G401 (cell line): ENCODE results near the gene A3GALT2. TPM values are rescaled to one million over a fixed set of nuclear protein-coding genes. Genes with fewer than 3 reads are reported as not detected.

Experiments
- DNase-seq: peaks from one replicate; pipeline ENCODE4 v3.0.0-alpha.2; 2015; ENCODE audit warnings: low spot score
- in situ Hi-C: cut with HindIII; loops from 2 replicates; pipeline ENCODE4 v1.10.0; 2016; ENCODE audit warnings: low sequenced_read_pairs, mixed read lengths
- total RNA-seq: library from RNA; depleted of rRNA; stranded (reverse); fragments of >200 nt; shearing (Covaris generic); gene quantifications from 2 replicates; pipeline ENCODE4 v1.2.3, GENCODE V29; 2014; rRNA removed

A3GALT2 gene
- total RNA-seq, 1 experiment from 2014 or later, result not detected

DNA sequence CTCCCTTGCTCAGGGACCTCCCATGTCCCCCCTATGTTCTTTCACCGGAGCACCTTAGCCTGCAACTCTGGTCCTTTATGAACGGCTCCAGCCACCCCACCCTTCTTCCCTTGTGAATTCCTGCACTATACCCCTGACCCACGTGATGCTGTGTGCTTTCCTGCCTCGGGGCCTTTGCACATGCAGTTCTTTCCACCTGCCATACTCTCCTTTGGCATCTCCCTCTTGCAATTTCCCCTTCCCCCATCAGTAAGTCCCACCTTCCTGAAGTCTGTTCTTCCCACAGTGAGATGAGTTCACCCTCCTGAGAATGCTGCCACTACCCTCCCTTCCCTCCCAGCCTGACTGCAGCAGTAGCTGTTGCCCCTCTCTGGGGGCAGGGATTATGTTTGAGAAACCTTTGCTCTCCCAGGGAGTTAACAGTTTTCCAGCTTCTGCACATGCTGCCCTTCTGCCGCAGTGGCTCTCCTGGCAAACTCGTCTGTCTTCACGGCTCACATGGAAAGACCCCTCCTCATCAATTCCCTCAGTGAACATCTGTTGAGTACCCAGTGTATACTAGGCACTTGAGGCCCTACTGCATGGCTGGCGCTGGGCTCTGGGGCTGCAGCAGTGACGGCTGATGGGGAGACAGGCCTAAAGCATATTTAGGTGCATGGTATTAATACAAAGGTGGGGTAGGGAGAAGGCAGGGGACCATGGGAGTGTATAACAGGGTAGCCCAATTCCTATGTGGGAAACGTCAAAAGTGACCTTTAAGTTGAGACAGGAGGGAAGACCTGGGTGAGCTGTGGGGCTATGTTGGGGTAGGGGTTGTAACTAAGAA lies 54.9 kb downstream of the A3GALT2 start:
- in situ Hi-C loops, result no loop called here
- DNase-seq, result no peak

DNA sequence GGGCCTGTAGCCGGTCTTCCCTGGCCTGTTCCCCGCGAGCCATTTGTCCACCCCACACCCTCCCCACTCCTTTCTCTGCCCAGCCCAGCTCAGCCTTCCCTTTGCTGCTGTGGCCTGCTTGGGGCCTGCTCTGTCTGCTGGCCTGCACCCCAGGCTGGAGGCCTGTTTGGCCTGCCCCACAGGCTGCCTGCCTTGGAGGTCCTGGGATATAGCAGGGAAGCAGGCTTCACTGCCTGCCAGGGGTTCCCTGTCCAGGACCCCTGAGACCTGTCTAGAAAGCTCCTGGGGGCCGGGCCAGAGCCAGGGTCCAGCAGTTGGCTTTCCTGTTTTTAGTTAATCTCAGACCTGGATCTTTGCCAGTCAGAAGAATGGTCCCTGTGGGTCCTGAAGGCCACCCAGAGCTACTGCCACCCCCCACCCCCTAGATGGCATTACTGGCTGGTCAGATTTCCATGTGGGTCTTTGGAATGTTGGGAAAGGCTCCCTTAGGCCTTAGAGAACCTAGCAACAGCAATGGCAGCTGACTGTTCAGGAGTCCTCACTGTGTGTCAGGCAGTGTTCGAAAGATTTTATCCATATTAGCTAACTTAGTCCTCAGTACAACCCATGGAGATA lies 56.9 kb downstream of the A3GALT2 start:
- in situ Hi-C loops, result no loop called here

DNA sequence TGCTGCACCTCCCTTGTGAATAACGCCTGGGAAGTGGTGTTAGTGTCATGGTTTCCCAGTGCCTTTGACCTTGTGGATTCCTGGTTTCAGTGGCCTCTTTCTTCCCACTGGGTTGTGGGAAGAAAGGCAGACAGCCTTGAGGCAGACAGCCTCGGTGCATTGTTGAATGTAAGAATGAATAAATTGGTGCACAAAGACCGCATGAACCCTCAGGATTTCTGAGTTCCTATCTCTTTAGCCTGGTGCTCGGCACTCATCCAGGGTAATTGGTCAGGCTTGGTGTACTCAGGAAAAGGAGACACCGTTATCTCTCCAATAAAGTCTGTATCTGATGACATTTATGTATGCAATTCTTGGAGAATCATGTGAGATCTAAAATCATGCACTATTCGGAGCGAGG lies 59.6 kb downstream of the A3GALT2 start:
- in situ Hi-C loops, result no loop called here
- no peak for DNase-seq

More for the DNA sequence above, 56.9 kb downstream of the A3GALT2 start:
- DNase-seq, result no peak

DNA sequence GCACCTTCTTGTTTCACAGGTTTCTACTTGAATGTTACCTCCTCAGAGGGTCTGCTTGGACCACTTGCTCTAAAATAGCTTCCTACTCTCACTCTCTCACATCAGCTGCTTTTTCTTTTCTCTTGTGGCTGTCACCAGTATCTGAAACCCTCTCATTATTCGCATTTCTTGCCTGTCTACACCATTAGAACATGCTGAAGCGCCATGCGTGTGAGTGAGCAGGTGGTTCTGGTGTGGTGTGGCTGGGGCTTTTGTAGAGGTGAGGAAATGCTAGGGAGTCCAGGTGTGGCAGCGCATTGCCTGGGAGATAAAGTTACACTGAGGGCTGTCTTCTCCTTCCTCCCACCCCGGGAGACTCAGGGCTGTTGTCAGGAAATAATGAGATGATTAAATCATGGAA lies 60.5 kb downstream of the A3GALT2 start:
- in situ Hi-C loops, result no loop called here

DNA sequence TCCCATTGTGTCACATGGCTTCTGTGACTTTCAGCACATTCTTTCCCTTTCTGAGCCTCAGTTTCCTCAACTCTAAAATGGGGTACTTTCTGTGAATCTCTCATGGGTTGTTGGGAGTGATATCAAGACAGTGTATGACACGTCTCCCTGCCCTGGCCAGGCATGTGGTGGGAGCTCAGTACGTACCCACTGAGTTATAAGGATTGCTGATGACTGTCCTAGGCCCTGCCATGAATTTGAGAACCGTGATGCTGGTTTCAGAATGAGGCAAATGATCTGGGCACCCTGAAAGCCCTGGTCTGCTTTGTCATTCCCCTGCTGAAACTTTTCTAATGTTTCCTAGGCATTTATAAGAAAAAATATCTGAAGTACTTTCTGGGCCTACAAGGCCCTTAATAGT lies 61.0 kb downstream of the A3GALT2 start:
- no peak for DNase-seq
- in situ Hi-C loops, result no loop called here

More for the DNA sequence above, 60.5 kb downstream of the A3GALT2 start:
- DNase-seq, result no peak

DNA sequence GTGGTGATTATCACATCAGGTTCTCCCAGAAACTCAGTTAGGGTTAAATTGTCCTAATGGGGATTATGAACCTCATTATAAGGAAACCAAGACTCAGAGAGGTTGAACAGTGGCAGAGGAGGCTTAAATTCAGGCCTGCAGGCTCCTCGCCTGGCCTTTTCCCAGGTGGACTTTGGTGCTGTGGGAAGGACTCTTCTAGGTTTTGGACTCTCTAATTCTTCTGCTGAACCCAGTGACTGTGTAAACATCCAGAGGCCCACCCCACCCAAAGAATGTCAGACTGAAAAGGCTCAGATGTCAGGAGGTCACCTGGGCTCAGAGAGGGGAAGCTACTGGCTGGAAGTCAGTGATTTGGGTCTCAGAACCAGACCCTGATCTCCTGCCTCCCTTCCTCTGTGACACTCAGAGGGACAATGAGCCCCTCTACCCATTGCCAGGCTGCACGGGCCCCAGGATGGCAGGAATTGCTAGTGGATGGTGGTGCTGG lies 62.1 kb downstream of the A3GALT2 start:
- in situ Hi-C loops, result no loop called here
- DNase-seq, result no peak

DNA sequence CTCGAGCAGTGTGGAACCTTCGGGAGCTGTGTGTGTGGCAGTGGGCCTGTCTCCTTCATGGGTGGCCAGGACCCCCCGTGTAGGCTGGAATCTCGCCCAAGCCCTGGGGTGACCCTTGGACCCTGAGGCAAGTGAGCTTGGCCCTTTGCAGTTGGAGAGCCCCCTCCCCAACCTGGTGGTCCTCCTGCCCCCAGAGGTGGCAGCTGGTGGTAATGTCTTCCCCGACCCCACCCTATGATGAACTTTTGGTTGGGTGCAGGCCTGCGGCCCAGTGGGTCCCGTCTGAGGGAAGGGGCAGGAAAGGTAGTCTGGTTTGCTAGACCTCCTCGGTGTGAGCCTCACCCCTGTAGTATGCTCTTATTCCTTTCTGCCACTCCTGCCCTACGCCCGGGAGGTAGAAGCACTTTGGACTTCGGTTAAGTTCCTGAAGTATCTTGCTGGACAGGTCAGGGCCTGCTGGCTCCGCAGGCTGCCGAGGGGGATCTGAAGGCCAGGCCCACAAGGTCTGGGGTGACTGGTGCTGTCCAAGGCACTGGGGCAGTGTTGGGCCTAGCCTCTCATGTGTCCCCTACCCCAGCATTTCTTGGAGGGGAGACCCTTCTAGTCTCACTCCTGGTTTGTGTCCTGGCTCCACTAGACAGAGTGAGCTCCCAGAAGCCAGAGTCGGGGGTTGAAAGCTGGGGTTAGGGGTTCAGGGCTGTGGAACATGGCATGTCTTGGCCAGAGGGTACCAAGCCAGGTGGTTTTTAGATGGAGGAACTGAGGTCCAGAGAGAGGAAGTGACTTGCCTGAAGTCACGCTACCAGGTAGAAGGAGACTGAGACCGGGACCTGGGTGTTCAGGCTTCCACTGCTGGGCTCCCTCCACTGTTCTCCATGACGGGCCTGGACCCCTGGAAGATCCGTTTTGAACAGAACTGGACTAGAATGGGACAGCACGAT lies 62.9 kb downstream of the A3GALT2 start:
- in situ Hi-C loops, result no loop called here
- no peak for DNase-seq

DNA sequence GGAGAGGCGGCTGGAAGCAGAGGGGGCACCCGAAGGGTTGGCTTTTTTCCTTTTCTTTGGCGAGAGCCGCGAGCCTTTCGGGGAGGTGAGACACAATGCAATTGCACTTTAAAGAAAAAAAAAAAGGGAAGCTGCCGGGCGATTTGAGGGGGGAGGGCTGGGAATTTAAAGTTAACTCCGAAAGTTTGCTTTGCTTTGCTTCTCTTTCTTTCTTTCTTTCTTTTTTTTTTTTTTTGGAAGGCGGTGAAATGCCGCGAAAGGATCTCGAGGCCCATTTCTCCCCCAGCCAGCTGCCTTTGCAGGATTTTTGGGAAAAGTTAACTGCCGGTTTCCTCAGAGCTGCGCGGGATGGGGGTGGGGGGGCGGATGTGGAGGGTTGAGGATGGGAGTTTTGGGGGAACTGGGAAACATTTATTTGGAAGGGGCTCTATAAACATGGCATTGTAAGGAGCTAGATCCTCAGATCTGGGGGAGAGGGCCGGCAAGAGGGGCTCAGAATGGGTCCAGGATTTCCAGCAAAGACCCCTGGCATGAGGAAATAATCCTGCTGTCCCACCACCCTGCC lies 63.6 kb downstream of the A3GALT2 start:
- DNase-seq, result no peak
- in situ Hi-C loops, result no loop called here

Other genes starting within 250 kb of the A3GALT2 start
- gene AZIN2, start 239.9 kb downstream of the A3GALT2 start, total RNA-seq, result 13.1 and 13.6 TPM in 2 replicates
- 1.5 and 1.7 TPM in 2 replicates for gene TRIM62, start 139.1 kb downstream of the A3GALT2 start, total RNA-seq
- 13.5 and 14.2 TPM in 2 replicates for gene ZNF362, start 64.6 kb downstream of the A3GALT2 start, total RNA-seq
- 54.6 and 71.9 TPM in 2 replicates for gene PHC2, start 110.0 kb upstream of the A3GALT2 start, total RNA-seq
- gene ZSCAN20, start 151.5 kb upstream of the A3GALT2 start, total RNA-seq, result 5.8 and 7.4 TPM in 2 replicates